Stimulated activated CD8-positive, alpha-beta memory T cell treated with anti-CD3 and anti-CD28 coated beads, Interleukin-7, amount 100 ng/mL, for 48 hours (primary cell): ENCODE results near the gene HECTD4.

Source experiments
- DNase-seq, 2 donors: peaks; one replicate each; pipeline ENCODE4 v3.0.0-alpha.2; 2020; ENCODE audit warnings: low read depth in 1 of 2; ENCODE audit errors: extremely low read depth in 1 of 2

The HECTD4 gene

DNA sequence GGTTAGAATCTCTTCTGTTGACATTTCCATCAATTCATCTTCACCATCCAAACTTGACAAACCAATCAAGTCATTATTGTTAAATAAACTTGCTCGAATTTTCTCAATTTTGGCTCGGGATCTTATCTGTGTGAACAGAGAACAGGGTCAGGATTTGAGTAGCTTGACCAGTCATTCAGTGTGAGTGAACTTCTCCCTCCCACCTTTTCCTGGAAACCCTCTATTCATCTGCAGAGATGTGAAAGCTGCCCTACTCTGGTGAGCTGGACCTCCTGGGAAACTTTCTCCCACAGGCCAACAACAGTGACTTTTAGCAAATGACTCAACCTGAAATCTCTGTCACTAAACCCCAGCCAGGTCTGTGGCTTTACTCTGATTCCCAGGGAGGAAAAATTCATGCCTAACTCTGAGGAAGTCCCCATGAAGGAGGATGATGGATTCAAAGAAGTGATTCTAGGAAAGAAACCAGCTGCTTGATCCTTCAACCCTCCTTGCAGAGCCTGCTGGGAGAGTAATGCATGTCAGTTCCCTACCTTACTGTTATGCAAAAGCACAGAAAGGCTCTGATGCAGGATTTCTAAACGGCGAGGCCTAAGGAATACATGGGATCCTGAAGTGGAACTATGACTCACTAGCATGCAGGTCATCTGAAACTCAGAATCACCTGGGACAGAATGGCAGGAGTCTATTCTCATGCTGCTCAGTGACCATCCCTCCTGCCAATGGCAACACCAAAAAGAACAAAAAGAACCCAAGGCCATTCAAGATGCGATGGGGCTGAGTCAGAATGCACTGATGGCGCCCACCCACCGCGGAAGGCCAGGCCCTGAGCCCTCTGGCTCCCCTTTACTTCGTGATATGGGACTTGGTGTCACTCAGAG is 198.8 kb downstream of the HECTD4 start:
- DNase-seq: peak in 1 of 2 donors; percentile 31

GRCh38 chr12:112182499-112182898 is 199.7 kb downstream of the HECTD4 start:
- DNase-seq: no peak

DNA sequence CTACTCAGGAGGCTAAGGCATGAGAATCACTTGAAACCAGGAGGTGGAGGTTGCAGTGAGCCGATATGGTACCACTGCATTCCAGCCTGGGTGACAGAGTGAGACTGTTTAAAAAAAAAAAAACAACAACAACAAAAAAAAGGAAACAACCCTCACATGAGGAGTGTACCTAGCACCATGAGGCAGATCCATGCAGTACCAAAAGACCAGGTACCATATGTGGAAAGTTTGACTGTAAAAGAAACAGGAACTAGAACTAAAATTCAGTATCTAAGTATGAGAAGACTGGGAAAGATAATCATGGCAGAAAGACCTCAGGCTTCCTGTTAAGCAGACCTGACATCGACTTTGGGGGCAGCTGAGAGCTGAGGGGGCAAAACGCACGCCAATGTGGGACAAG is 201.8 kb downstream of the HECTD4 start:
- no peak for DNase-seq

GRCh38 chr12:112179916-112180315 is 202.3 kb downstream of the HECTD4 start:
- no peak for DNase-seq

- no peak for DNase-seq
These were observed 202.9 kb downstream of the HECTD4 start for GRCh38 chr12:112179341-112179740.

DNA sequence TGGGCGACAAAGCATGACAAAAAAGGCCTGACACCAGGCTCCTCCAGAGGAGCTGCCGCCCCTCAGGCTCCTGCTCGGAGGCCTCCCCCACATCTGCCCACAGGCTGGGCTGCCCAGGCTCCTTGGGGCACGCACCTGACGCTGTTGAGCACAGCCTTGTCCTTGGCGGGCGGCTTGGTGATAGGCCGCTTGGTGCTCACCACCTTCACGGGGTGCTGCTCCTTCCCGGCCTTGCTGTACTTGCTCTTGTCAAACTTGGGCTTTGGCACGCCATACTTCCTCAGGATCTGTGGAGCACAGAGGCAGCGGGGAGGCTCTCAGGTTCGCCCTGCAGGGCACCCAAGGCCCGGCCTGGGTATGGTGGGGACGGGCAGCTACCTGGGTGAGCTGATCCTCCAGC is 203.4 kb downstream of the HECTD4 start:
- DNase-seq: no peak

DNA sequence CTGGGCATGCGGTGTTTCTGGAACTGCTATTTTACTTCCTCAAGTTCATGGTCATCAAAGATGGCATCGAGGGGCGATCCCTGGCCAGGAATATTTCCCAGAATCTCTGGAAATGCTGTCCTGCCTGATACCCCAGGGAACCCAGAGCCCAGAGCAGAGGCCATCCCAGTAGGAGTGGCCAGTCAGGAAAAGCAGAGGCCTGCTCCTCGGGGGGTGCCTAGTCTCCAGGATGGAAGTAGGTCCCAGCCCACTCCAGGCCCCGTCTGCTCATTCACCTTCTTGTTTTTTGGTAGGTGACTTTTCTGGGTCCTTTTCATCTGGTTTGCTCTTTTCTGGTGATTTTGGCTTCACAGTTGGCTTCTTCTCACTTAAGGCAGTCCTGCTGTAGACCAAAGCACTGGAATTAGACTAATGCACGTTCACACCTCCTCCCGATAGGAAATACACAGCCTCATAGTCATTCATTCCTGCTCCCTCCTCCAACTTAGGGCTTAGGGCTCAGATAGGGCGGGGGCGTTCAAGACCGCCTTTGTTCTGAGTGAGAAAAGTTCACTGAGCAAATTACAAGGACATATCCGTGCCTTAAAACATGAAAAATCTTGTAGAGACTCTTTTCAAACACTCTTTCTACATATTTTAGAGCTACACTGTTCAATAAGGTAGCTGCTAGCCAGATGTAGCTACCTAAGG is 205.8 kb downstream of the HECTD4 start:
- no peak for DNase-seq

- DNase-seq: no peak
These were observed 206.7 kb downstream of the HECTD4 start for GRCh38 chr12:112175361-112176155.

DNA sequence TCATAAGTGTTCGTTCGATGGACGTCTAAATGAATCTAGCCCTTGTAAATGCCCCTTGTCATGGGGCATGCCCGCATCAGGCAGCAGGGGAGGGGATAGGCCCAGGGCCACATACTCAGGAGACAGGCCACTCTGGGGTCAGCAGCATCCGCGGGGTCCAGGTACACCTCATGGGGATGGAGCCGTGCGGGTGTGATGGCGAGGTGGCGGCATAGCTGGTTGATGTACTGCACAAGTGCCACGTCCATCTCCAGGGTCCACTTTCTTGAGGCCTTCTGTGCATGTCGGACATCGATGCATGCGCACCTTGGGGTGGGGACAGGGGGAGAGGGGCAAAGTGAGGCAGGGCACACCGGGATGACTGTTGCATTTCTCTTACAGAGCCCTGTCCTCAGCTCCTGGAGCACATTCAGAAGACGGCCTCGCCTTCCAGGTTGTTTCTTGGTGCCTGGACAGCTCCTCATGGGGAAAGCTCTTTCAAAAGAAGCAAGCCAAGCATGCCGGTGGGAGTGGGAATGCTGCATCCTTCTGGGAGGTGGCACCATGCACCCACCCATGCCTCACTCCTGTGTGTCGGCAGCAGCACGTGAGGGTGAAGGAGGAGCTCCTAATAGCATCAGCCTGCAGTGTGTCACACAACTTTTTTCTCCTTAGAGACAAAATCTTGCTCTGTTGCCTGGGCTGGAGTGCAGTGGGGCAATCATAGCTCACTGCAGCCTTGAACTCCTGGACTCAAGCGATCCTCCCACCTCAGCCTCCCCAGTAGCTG is 209.5 kb downstream of the HECTD4 start:
- DNase-seq: no peak

GRCh38 chr12:112170971-112171596 is 211.1 kb downstream of the HECTD4 start:
- no peak for DNase-seq

GRCh38 chr12:112170376-112170775 is 211.9 kb downstream of the HECTD4 start:
- DNase-seq: peak in 1 of 2 donors; percentile 14

GRCh38 chr12:112169966-112170365 is 212.3 kb downstream of the HECTD4 start:
- no peak for DNase-seq

GRCh38 chr12:112169161-112169872 is 212.9 kb downstream of the HECTD4 start:
- no peak for DNase-seq

- DNase-seq: no peak
These were observed 213.7 kb downstream of the HECTD4 start for GRCh38 chr12:112168561-112168971.

DNA sequence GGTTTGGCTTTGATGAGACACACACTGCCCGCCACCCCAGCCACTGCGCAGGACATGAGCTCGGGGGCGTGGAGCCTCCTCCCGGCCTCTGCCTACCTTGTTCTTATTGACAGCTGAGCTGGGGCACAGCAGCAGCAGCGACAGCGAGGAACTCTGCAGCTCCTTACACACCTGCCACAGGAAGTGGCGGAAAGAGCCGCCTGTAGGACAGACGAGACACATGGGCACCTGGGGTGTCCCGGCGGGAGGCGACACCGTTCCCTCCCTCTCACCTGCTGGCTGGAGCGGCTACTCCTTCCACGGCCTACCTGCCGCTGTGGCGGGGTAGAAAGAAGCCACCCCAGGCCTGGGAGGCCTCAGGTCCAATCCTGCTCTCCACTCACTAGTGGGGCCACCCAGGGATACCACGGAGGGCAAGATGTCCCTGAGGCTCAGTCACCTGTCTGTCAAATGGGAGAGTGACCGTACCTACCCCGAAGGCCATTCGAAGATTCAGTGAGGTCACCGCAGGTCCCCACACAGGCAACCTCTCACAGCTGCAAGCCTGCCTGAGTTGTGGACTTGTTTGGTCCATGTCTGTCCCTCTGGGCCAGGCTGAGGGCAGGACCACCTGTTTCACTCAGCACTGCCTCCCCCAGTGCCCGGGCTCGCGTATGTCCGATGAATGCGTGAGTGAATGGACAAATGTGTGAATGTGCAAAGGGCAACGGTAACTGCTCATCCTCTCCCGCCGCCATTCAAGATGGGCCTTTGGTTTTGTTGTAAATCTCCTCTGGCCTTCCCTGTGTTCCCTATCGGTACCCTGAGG is 214.3 kb downstream of the HECTD4 start:
- no peak for DNase-seq

DNA sequence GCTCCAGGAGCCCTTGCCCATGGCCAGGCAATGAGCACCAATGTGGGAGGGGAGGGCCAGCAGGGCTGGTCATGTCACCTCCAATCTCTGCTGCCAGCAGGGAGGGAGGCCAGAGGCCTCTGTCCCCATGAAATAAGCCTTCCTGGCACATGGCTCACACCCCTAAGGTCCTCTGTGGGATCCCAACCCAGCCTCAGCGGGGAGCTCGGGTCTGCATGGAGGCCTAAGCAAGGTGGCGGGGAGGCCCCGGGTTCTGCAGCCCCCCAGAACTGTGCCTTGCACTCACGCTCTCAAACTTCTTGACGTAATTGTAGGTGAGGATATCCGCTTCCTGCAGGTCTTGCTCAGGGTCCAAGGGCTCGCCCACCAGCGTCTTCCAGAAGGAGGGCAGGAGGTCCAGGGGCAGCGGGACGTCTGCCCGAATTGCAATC is 215.2 kb downstream of the HECTD4 start:
- no peak for DNase-seq

- no peak for DNase-seq
These were observed 215.9 kb downstream of the HECTD4 start for GRCh38 chr12:112166051-112167015.
